Cardiac muscle cell (in vitro differentiated cells and primary cell): ENCODE measurements around the gene CXCL12. TPM values are rescaled to one million over a fixed set of nuclear protein-coding genes. Genes with fewer than 3 reads are reported as not detected.

ENCODE experiments used
- DNase-seq, 2 donors: peaks; one replicate each; pipeline versions ENCODE4 v3.0.0 to v3.0.0-alpha.2; 2010 to 2017; ENCODE audit warnings: low read depth in 1 of 2, low spot score in 1 of 2
- H3K27ac ChIP-seq: fragments of 200-600 bp; sonication (generic); 2 replicates; pipeline ENCODE4 v1.5.1; 2016
- H3K27me3 ChIP-seq: fragments of 200-600 bp; sonication (generic); 2 replicates; pipeline ENCODE4 v1.6.0; 2016; ENCODE audit warnings: control low read depth
- H3K36me3 ChIP-seq: fragments of 200-600 bp; sonication (generic); 2 replicates; pipeline ENCODE4 v1.5.1; 2016; ENCODE audit warnings: control low read depth
- H3K4me1 ChIP-seq: fragments of 200-600 bp; sonication (generic); 2 replicates; pipeline ENCODE4 v1.8.1; 2017; ENCODE audit warnings: low read depth, mild to moderate bottlenecking, mixed run types
- H3K4me3 ChIP-seq: fragments of 200-600 bp; sonication (generic); 2 replicates; pipeline ENCODE4 v1.5.1; 2016; ENCODE audit warnings: mild to moderate bottlenecking
- H3K9me3 ChIP-seq: fragments of 200-600 bp; sonication (generic); 2 replicates; pipeline ENCODE4 v1.5.1; 2017; ENCODE audit warnings: low read depth, mild to moderate bottlenecking, control low read depth
- polyA plus RNA-seq: library from polyadenylated mRNA; unstranded; fragments of >200 nt; fragmentation: Nextera tagmentation; extraction: Ambion mirVana; gene quantifications from 2 replicates; pipeline ENCODE4 v1.2.1, GENCODE V29; 2016
- total RNA-seq: library from RNA; depleted of rRNA; stranded (reverse); fragments of >200 nt; gene quantifications from 2 replicates; pipeline ENCODE4 v1.2.3, GENCODE V29; 2016
- TF ChIP-seq, protein P1 (sequence below): IDR thresholded peaks from 2 replicates; pipeline ENCODE4 v1.5.1; 2012; ENCODE audit warnings: low read depth, mild to moderate bottlenecking, low read length

The CXCL12 gene
- total and polyA plus RNA-seq, 2 experiments from 2014 or later, result 10.1 to 68.9 TPM

DNA sequence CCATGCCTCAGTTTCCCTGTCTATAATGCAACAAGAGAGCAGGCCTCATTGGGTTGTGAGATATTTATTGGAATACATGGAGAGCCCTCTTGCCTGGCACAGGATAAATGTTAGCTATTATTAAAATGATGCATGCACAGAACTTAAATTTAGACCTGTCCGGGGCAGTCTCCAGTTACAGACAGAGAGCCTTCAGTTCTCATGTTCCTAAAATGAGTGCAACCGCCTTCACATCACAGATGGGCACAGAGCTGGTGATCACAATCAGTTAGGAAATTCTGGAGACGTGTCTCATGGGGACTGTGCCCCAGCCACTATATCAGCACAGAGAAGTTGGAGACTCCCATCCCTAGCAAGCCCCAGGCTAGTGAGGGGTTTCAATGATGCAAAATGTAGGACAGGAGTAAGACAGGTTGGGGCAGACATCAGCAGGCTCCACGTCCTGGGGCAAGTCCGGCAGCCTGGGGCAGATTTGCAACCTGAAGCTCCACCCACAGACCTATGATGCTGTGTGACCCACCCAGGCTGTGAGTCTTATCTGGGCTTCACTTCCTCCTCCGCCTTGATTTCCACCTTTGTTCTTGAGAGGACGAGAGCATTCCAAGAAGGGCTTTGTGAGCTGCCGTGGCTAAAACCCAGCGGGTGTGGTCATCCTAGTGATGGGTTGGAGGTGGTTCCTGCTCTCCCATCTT is 49.4 kb downstream of the CXCL12 start:
- Histone ChIP-seq H3K36me3 (no peaks in the 10 kb centered on the region), H3K4me1 (no peaks in the 10 kb centered on the region), H3K27ac (no peak overlapping the region), H3K4me3 (no peak overlapping the region), H3K9me3 (no peaks in the 10 kb centered on the region), H3K27me3 (no peaks in the 10 kb centered on the region)
- no peak for DNase-seq
- TF ChIP-seq, protein P1, sequence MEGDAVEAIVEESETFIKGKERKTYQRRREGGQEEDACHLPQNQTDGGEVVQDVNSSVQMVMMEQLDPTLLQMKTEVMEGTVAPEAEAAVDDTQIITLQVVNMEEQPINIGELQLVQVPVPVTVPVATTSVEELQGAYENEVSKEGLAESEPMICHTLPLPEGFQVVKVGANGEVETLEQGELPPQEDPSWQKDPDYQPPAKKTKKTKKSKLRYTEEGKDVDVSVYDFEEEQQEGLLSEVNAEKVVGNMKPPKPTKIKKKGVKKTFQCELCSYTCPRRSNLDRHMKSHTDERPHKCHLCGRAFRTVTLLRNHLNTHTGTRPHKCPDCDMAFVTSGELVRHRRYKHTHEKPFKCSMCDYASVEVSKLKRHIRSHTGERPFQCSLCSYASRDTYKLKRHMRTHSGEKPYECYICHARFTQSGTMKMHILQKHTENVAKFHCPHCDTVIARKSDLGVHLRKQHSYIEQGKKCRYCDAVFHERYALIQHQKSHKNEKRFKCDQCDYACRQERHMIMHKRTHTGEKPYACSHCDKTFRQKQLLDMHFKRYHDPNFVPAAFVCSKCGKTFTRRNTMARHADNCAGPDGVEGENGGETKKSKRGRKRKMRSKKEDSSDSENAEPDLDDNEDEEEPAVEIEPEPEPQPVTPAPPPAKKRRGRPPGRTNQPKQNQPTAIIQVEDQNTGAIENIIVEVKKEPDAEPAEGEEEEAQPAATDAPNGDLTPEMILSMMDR, result no peak

DNA sequence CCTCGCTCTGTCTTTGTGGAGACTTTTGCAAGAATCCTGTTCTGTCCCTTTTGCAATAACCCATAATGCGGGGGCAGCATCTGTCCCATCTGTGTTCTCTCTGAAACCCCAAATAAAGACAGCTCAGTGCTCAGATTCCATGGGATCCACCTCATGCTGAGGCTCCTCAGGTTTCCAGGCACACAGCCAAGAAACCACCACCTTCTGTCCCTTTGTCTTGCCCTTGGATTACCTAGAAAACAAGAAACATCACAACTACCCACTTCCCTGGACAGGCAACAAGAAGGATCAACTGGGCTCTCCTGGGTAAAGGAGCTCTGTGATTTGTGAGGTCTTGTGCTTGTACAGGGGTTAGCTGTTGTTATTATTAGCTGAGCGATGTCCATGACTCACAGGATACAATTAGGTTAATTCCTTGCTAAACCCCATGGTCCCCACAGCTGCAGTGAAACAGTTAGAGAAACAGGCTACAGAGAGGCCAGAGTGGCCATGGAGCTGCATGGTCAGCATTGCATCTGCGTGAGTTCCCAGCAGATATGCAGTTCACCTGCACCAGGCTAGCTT is 50.2 kb downstream of the CXCL12 start:
- no peaks in the 10 kb centered on the region for H3K9me3 ChIP-seq
- H3K36me3 ChIP-seq, result no peaks in the 10 kb centered on the region
- no peaks in the 10 kb centered on the region for H3K27me3 ChIP-seq
- no peak overlapping the region for H3K27ac ChIP-seq
- no peak overlapping the region for H3K4me3 ChIP-seq
- no peaks in the 10 kb centered on the region for H3K4me1 ChIP-seq
- TF ChIP-seq, protein P1, result no peak
- DNase-seq, result peak in 1 of 2 donors; percentile 38

DNA sequence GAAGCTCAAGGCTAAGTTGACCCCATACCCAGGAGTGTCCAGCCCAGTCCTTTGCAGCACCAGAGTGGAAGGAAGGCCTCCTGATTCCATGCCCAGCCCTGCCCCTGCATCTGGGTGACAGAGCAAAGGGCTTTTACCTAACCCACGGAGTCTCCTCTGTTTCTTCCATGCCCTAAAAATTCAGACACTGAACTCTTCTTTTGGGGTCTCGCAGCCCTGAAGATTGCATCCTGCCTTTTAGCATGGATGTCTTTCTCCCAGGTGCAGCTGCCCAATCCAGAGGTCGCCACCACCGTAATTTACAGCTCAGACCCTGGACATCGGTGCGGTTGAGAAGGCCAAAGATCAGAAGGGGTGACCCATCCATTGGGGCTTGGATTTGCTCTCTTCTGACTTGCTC is 50.8 kb downstream of the CXCL12 start:
- no peaks in the 10 kb centered on the region for H3K36me3 ChIP-seq
- H3K4me1 ChIP-seq, result no peaks in the 10 kb centered on the region
- TF ChIP-seq, protein P1, result no peak
- no peak overlapping the region for H3K4me3 ChIP-seq
- H3K9me3 ChIP-seq, result no peaks in the 10 kb centered on the region
- no peak overlapping the region for H3K27ac ChIP-seq
- no peak for DNase-seq
- H3K27me3 ChIP-seq, result no peaks in the 10 kb centered on the region

DNA sequence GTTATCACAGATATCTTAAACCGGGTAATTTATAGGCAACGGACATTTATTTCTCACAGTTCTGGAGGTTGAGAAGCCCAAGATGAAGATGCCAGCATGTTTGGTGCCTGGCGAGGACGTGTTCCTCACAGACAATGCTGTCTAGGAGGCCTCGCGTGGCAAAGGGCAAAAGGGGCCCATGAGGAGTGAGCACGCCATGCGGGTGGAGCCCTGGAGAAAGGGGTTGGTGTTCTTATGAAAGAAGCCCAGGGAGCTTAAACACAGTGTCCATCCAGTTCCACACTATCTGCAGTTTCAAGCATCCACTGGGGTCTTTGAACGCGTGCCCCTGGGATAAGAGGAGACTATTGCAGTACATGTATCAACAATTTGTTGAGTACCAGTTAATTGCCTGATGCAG is 51.4 kb downstream of the CXCL12 start:
- no peak overlapping the region for H3K4me3 ChIP-seq
- DNase-seq, result no peak

DNA sequence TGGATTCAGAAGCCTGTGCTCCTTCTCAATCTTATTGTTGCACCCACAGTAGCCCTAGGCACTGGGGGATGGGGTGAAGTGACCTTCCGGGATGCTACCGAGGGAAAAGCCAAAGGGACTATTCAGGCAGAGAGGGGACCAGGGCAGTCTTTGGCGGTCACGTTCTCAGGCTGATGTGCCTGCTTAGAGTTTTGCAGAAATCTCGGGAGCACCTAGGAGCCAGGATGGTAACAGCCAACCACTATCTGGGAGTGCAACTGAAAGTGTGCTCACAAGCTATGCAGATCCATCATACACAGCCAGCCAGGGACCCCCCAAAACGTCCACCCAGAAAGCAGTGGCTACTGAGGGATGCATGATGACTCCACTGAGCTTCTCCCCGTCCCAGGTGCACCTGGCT is 52.4 kb downstream of the CXCL12 start:
- DNase-seq, result no peak

More for the DNA sequence above, 51.4 kb downstream of the CXCL12 start:
- Histone ChIP-seq H3K36me3 (no peaks in the 10 kb centered on the region), H3K27ac (no peak overlapping the region), H3K4me1 (no peaks in the 10 kb centered on the region), H3K9me3 (no peaks in the 10 kb centered on the region), H3K27me3 (no peaks in the 10 kb centered on the region)
- TF ChIP-seq, protein P1, result no peak

More for the DNA sequence above, 52.4 kb downstream of the CXCL12 start:
- H3K4me1 ChIP-seq, result no peaks in the 10 kb centered on the region
- no peaks in the 10 kb centered on the region for H3K27me3 ChIP-seq
- no peak overlapping the region for H3K4me3 ChIP-seq
- no peaks in the 10 kb centered on the region for H3K9me3 ChIP-seq
- TF ChIP-seq, protein P1, result no peak
- H3K36me3 ChIP-seq, result no peaks in the 10 kb centered on the region
- H3K27ac ChIP-seq, result no peak overlapping the region
